ENCODE data around the gene SYNGR2.

Gene SYNGR2, protein sequence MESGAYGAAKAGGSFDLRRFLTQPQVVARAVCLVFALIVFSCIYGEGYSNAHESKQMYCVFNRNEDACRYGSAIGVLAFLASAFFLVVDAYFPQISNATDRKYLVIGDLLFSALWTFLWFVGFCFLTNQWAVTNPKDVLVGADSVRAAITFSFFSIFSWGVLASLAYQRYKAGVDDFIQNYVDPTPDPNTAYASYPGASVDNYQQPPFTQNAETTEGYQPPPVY

GRCh38 chr17:78168242-78168902 lies at the start of gene SYNGR2:
SYNGR2 (plus strand) TSS chr17:78168581; CDS start chr17:78168617, 36 bp downstream.
- DNase-seq (ENCODE audit: extremely low read depth, low read depth) = no peak
- TF ChIP-seq CTCF (IDR thresholded peaks at IDR 0.05; ENCODE audit: low read depth, low read length, missing control alignments) = no peak
- peak within 1 kb of the TSS; percentile 62 for H3K4me3 ChIP-seq (replicated peaks; ENCODE audit: low read depth, low read length)

- no peak overlapping the region for H3K4me3 ChIP-seq (replicated peaks; ENCODE audit: low read depth, low read length)
- no peak for DNase-seq (ENCODE audit: extremely low read depth, low read depth)
- TF ChIP-seq CTCF (IDR thresholded peaks at IDR 0.05; ENCODE audit: low read depth, low read length, missing control alignments) = no peak
Measured at GRCh38 chr17:78118801-78119241, 49.6 kb upstream of the SYNGR2 start.

- DNase-seq (ENCODE audit: extremely low read depth, low read depth) = no peak
- no peak for TF ChIP-seq CTCF (IDR thresholded peaks at IDR 0.05; ENCODE audit: low read depth, low read length, missing control alignments)
- no peak overlapping the region for H3K4me3 ChIP-seq (replicated peaks; ENCODE audit: low read depth, low read length)
Measured at GRCh38 chr17:78120537-78120936, 47.8 kb upstream of the SYNGR2 start.

- TF ChIP-seq CTCF (IDR thresholded peaks at IDR 0.05; ENCODE audit: low read depth, low read length, missing control alignments) = no peak
- no peak overlapping the region for H3K4me3 ChIP-seq (replicated peaks; ENCODE audit: low read depth, low read length)
- DNase-seq (ENCODE audit: extremely low read depth, low read depth) = no peak
Measured at GRCh38 chr17:78120971-78121800, 47.2 kb upstream of the SYNGR2 start.

- DNase-seq (ENCODE audit: extremely low read depth, low read depth) = no peak
- no peak for TF ChIP-seq CTCF (IDR thresholded peaks at IDR 0.05; ENCODE audit: low read depth, low read length, missing control alignments)
- H3K4me3 ChIP-seq (replicated peaks; ENCODE audit: low read depth, low read length) = no peak overlapping the region
Measured at GRCh38 chr17:78121801-78122215, 46.6 kb upstream of the SYNGR2 start.

- no peak overlapping the region for H3K4me3 ChIP-seq (replicated peaks; ENCODE audit: low read depth, low read length)
- TF ChIP-seq CTCF (IDR thresholded peaks at IDR 0.05; ENCODE audit: low read depth, low read length, missing control alignments) = no peak
- no peak for DNase-seq (ENCODE audit: extremely low read depth, low read depth)
Measured at GRCh38 chr17:78122216-78122930, 46.0 kb upstream of the SYNGR2 start.
